HG03064 (cell line): ENCODE measurements around the gene ARHGAP18.
A peak's percentile ranks its signal among the peaks of the same experiment; 100 is the strongest.

Experiments used
- ATAC-seq: cut with Tn5 transposase; IDR thresholded peaks from one replicate; pipeline ENCODE4 v1.9.1; 2021; ENCODE audit warnings: low read depth; ENCODE audit not compliant: unreplicated experiment

Gene ARHGAP18

GRCh38 chr6:129709769-129710449 is at the start of gene ARHGAP18:
TSS of gene ARHGAP18 (minus strand) at chr6:129710177. CDS start at chr6:129710136, 41 bp downstream.
- peak; percentile 95 for ATAC-seq

GRCh38 chr6:129755787-129756186 is 45.8 kb upstream of the ARHGAP18 start:
- no peak for ATAC-seq

GRCh38 chr6:129754750-129755149 is 44.8 kb upstream of the ARHGAP18 start:
- ATAC-seq = no peak

GRCh38 chr6:129753422-129753821 is 43.4 kb upstream of the ARHGAP18 start:
- no peak for ATAC-seq

- no peak for ATAC-seq
These were observed 41.4 kb upstream of the ARHGAP18 start for GRCh38 chr6:129751384-129751783.

- no peak for ATAC-seq
These were observed 40.4 kb upstream of the ARHGAP18 start for GRCh38 chr6:129750360-129750759.

- ATAC-seq = peak; percentile 50
These were observed 39.8 kb upstream of the ARHGAP18 start for GRCh38 chr6:129749749-129750120.

GRCh38 chr6:129748901-129749748 is 39.1 kb upstream of the ARHGAP18 start:
- ATAC-seq = no peak

- peak; percentile 80 for ATAC-seq
These were observed 38.4 kb upstream of the ARHGAP18 start for GRCh38 chr6:129748212-129748900.

- no peak for ATAC-seq
These were observed 37.7 kb upstream of the ARHGAP18 start for GRCh38 chr6:129747588-129748112.

- no peak for ATAC-seq
These were observed 34.9 kb upstream of the ARHGAP18 start for GRCh38 chr6:129744880-129745237.

GRCh38 chr6:129744201-129744879 is 34.4 kb upstream of the ARHGAP18 start:
- ATAC-seq = no peak

GRCh38 chr6:129740013-129740412 is 30.0 kb upstream of the ARHGAP18 start:
- ATAC-seq = no peak

- ATAC-seq = no peak
These were observed 26.1 kb upstream of the ARHGAP18 start for GRCh38 chr6:129736105-129736504.

- no peak for ATAC-seq
These were observed 23.3 kb upstream of the ARHGAP18 start for GRCh38 chr6:129733290-129733689.

GRCh38 chr6:129732542-129732941 is 22.6 kb upstream of the ARHGAP18 start:
- ATAC-seq = no peak

- ATAC-seq = no peak
These were observed 22.1 kb upstream of the ARHGAP18 start for GRCh38 chr6:129732034-129732433.

- no peak for ATAC-seq
These were observed 21.5 kb upstream of the ARHGAP18 start for GRCh38 chr6:129731428-129731827.

- no peak for ATAC-seq
These were observed 20.6 kb upstream of the ARHGAP18 start for GRCh38 chr6:129730477-129731165.

GRCh38 chr6:129726650-129727049 is 16.7 kb upstream of the ARHGAP18 start:
- no peak for ATAC-seq
